Glomerular endothelial cell (primary cell): ENCODE data around the gene STK16. TPM values are rescaled to one million over a fixed set of nuclear protein-coding genes. Genes with fewer than 3 reads are reported as not detected.
"Not testable (repeated sequence)": the region's sequence is repeated elsewhere in the genome, so short reads cannot be mapped to it uniquely, and the experiment has no call there.

ENCODE experiments used
- DNase-seq: peaks from one replicate; pipeline ENCODE4 v3.0.0-alpha.2; 2011; ENCODE audit warnings: low read depth, low spot score; ENCODE audit errors: extremely low read depth
- total RNA-seq: library from RNA; depleted of rRNA; stranded (reverse); fragments of >200 nt; gene quantifications from 2 replicates; pipeline ENCODE4 v1.2.3, GENCODE V29; 2015

STK16 gene
- total RNA-seq, 1 donor from 2014 or later, result 13.7 TPM

GRCh38 chr2:219286436-219287115 is 41.3 kb downstream of the STK16 start:
- DNase-seq, result no peak

GRCh38 chr2:219287116-219287440 is 41.8 kb downstream of the STK16 start:
- DNase-seq, result not testable (repeated sequence)

- no peak for DNase-seq
Measured at GRCh38 chr2:219287580-219288265, 42.4 kb downstream of the STK16 start.

- DNase-seq, result no peak
Measured at GRCh38 chr2:219289195-219289536, 43.9 kb downstream of the STK16 start.

- DNase-seq, result no peak
Measured at GRCh38 chr2:219289537-219290361, 44.5 kb downstream of the STK16 start.

GRCh38 chr2:219290381-219291171 is 45.3 kb downstream of the STK16 start:
- DNase-seq, result no peak

- DNase-seq, result no peak
Measured at GRCh38 chr2:219291394-219291793, 46.1 kb downstream of the STK16 start.

- DNase-seq, result no peak
Measured at GRCh38 chr2:219291910-219292490, 46.7 kb downstream of the STK16 start.

- DNase-seq, result no peak
Measured at GRCh38 chr2:219292616-219293015, 47.3 kb downstream of the STK16 start.

GRCh38 chr2:219293736-219294231 is 48.5 kb downstream of the STK16 start:
- no peak for DNase-seq

GRCh38 chr2:219294356-219295351 is 49.4 kb downstream of the STK16 start:
- no peak for DNase-seq

GRCh38 chr2:219296142-219296541 is 50.9 kb downstream of the STK16 start:
- no peak for DNase-seq

- no peak for DNase-seq
Measured at GRCh38 chr2:219296631-219297391, 51.5 kb downstream of the STK16 start.

- DNase-seq, result no peak
Measured at GRCh38 chr2:219297766-219298456, 52.6 kb downstream of the STK16 start.

GRCh38 chr2:219298759-219299371 is 53.6 kb downstream of the STK16 start:
- no peak for DNase-seq

GRCh38 chr2:219299372-219299760 is 54.1 kb downstream of the STK16 start:
- DNase-seq, result no peak
